HAP-1 (cell line): ENCODE measurements around the gene BMPER.

Experiments
- DNase-seq, 2 experiments: peaks; one replicate each; pipeline ENCODE4 v3.0.0-alpha.2; 2016 to 2020; ENCODE audit warnings: low spot score in 2 of 2
- H3K27me3 ChIP-seq: fragments of 250-450 bp; sonication (Bioruptor Pico); 2 replicates; pipeline ENCODE4 v1.5.1; 2020; ENCODE audit warnings: low read depth, mild to moderate bottlenecking, moderate library complexity
- H3K36me3 ChIP-seq: fragments of 250-450 bp; sonication (Bioruptor Pico); replicated peaks from 2 replicates; pipeline ENCODE4 v1.5.1; 2020; ENCODE audit warnings: mild to moderate bottlenecking
- H3K4me1 ChIP-seq: fragments of 250-450 bp; sonication (Bioruptor Pico); 2 replicates; pipeline ENCODE4 v1.5.1; 2020; ENCODE audit warnings: mild to moderate bottlenecking
- H3K4me3 ChIP-seq: fragments of 250-450 bp; sonication (Bioruptor Pico); 2 replicates; pipeline ENCODE4 v1.5.1; 2020; ENCODE audit warnings: mild to moderate bottlenecking, moderate library complexity
- H3K9me3 ChIP-seq: fragments of 250-450 bp; sonication (Bioruptor Pico); 2 replicates; pipeline ENCODE4 v1.5.1; 2020; ENCODE audit warnings: mild to moderate bottlenecking, moderate library complexity
- in situ Hi-C: fragments of 300-500 bp; cut with MboI; formaldehyde crosslinking; loops from 3 replicates; pipeline ENCODE4 v1.14.3; 2020; ENCODE audit warnings: low sequenced_read_pairs, inconsistent platforms, mixed read lengths

Gene BMPER

GRCh38 chr7:34019301-34019790, 114.0 kb downstream of the BMPER start:
- no peak for DNase-seq
- in situ Hi-C loops: no loop called here
- no peaks in the 10 kb centered on the region for H3K36me3 ChIP-seq
- H3K9me3 ChIP-seq: no peaks in the 10 kb centered on the region
- H3K4me3 ChIP-seq: no peak overlapping the region
- no peaks in the 10 kb centered on the region for H3K27me3 ChIP-seq
- H3K4me1 ChIP-seq: no peaks in the 10 kb centered on the region

GRCh38 chr7:34022626-34023025, 117.3 kb downstream of the BMPER start:
- no peaks in the 10 kb centered on the region for H3K9me3 ChIP-seq
- H3K36me3 ChIP-seq: no peaks in the 10 kb centered on the region
- DNase-seq: no peak
- no peak overlapping the region for H3K4me3 ChIP-seq
- H3K27me3 ChIP-seq: no peaks in the 10 kb centered on the region
- in situ Hi-C loops: no loop called here
- H3K4me1 ChIP-seq: no peaks in the 10 kb centered on the region

GRCh38 chr7:34025600-34025999, 120.3 kb downstream of the BMPER start:
- no peak for DNase-seq
- in situ Hi-C loops: no loop called here
- no peaks in the 10 kb centered on the region for H3K4me1 ChIP-seq
- H3K4me3 ChIP-seq: no peak overlapping the region
- H3K9me3 ChIP-seq: no peaks in the 10 kb centered on the region
- no peaks in the 10 kb centered on the region for H3K36me3 ChIP-seq
- H3K27me3 ChIP-seq: no peaks in the 10 kb centered on the region

GRCh38 chr7:34026481-34027190, 121.3 kb downstream of the BMPER start:
- in situ Hi-C loops: no loop called here
- Histone ChIP-seq H3K4me3 (no peak overlapping the region), H3K4me1 (no peaks in the 10 kb centered on the region), H3K36me3 (no peaks in the 10 kb centered on the region), H3K27me3 (no peaks in the 10 kb centered on the region), H3K9me3 (no peaks in the 10 kb centered on the region)
- no peak for DNase-seq

GRCh38 chr7:34031156-34031555, 125.8 kb downstream of the BMPER start:
- Histone ChIP-seq H3K4me1 (no peaks in the 10 kb centered on the region), H3K36me3 (no peaks in the 10 kb centered on the region), H3K27me3 (no peaks in the 10 kb centered on the region), H3K9me3 (no peaks in the 10 kb centered on the region), H3K4me3 (no peak overlapping the region)
- in situ Hi-C loops: no loop called here
- DNase-seq: no peak

GRCh38 chr7:34034728-34035127, 129.4 kb downstream of the BMPER start:
- no peaks in the 10 kb centered on the region for H3K27me3 ChIP-seq

GRCh38 chr7:34036051-34036920, 130.9 kb downstream of the BMPER start:
- DNase-seq: no peak
- Histone ChIP-seq H3K9me3 (no peaks in the 10 kb centered on the region), H3K27me3 (no peaks in the 10 kb centered on the region), H3K4me3 (no peak overlapping the region), H3K36me3 (no peaks in the 10 kb centered on the region), H3K4me1 (no peaks in the 10 kb centered on the region)
- in situ Hi-C loops: no loop called here

More at GRCh38 chr7:34034728-34035127, 129.4 kb downstream of the BMPER start:
- Histone ChIP-seq H3K9me3 (no peaks in the 10 kb centered on the region), H3K4me3 (no peak overlapping the region), H3K36me3 (no peaks in the 10 kb centered on the region), H3K4me1 (no peaks in the 10 kb centered on the region)
- in situ Hi-C loops: no loop called here
- DNase-seq: no peak

GRCh38 chr7:34036972-34037792, 131.8 kb downstream of the BMPER start:
- H3K4me1 ChIP-seq: no peaks in the 10 kb centered on the region
- DNase-seq: no peak
- H3K4me3 ChIP-seq: no peak overlapping the region
- H3K36me3 ChIP-seq: no peaks in the 10 kb centered on the region
- H3K9me3 ChIP-seq: no peaks in the 10 kb centered on the region
- no peaks in the 10 kb centered on the region for H3K27me3 ChIP-seq
- in situ Hi-C loops: no loop called here

- Histone ChIP-seq H3K4me1 (no peaks in the 10 kb centered on the region), H3K9me3 (no peaks in the 10 kb centered on the region), H3K4me3 (no peak overlapping the region), H3K27me3 (no peaks in the 10 kb centered on the region), H3K36me3 (no peaks in the 10 kb centered on the region)
- in situ Hi-C loops: no loop called here
- no peak for DNase-seq
Measured at GRCh38 chr7:34038816-34039470, 133.6 kb downstream of the BMPER start.

GRCh38 chr7:34041707-34042106, 136.4 kb downstream of the BMPER start:
- Histone ChIP-seq H3K9me3 (no peaks in the 10 kb centered on the region), H3K4me3 (no peak overlapping the region), H3K4me1 (no peaks in the 10 kb centered on the region), H3K36me3 (no peaks in the 10 kb centered on the region), H3K27me3 (no peaks in the 10 kb centered on the region)
- in situ Hi-C loops: no loop called here
- DNase-seq: no peak

GRCh38 chr7:34042406-34042805, 137.1 kb downstream of the BMPER start:
- no peak for DNase-seq
- H3K4me3 ChIP-seq: no peak overlapping the region
- H3K4me1 ChIP-seq: no peaks in the 10 kb centered on the region
- no peaks in the 10 kb centered on the region for H3K9me3 ChIP-seq
- no peaks in the 10 kb centered on the region for H3K27me3 ChIP-seq
- in situ Hi-C loops: no loop called here
- no peaks in the 10 kb centered on the region for H3K36me3 ChIP-seq

GRCh38 chr7:34043461-34044305, 138.3 kb downstream of the BMPER start:
- in situ Hi-C loops: no loop called here
- no peaks in the 10 kb centered on the region for H3K4me1 ChIP-seq
- H3K36me3 ChIP-seq: no peaks in the 10 kb centered on the region
- H3K9me3 ChIP-seq: no peaks in the 10 kb centered on the region
- no peak for DNase-seq
- no peak overlapping the region for H3K4me3 ChIP-seq
- H3K27me3 ChIP-seq: no peaks in the 10 kb centered on the region

- H3K9me3 ChIP-seq: no peaks in the 10 kb centered on the region
- DNase-seq: no peak
- H3K4me1 ChIP-seq: no peaks in the 10 kb centered on the region
- in situ Hi-C loops: no loop called here
- H3K4me3 ChIP-seq: no peak overlapping the region
- no peaks in the 10 kb centered on the region for H3K27me3 ChIP-seq
- H3K36me3 ChIP-seq: no peaks in the 10 kb centered on the region
Measured at GRCh38 chr7:34044306-34044643, 138.9 kb downstream of the BMPER start.
